ENCODE results near the gene LMX1B.
A peak's percentile ranks its signal among the peaks of the same experiment; 100 is the strongest.
"Not testable (repeated sequence)": the region's sequence is repeated elsewhere in the genome, so short reads cannot be mapped to it uniquely, and the experiment has no call there.

Gene LMX1B

DNA sequence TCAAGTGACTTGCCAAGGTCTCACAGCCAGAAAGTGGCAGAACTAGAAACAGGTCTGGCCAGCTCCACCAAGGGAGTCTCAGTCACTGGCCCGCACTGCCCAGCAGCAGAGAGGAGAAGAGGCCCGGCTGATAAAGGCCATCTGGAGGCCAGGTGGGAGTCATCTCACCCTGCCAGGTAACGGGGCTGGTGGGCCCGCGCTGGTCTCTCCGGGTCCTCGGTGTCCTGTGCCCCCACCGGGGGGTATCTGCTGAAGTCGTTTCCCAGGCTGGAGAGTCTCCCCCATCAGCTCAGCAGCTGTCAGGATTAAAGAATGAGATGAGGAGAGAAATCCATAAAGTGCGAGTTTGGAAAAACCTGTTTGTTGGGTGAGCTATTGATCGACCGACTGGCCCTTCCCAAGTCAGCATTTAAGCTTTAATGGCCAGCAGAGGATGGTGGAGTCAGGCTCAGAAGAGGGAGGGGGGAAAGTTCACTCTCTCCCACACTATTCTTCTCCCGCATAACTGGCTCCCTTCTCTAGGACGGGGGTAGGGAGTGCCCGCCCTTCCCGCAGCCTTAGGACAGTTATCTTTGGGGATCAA, 30.3 kb downstream of the LMX1B start:
- intact Hi-C loops (cut with DNase I) = no loop called here

DNA sequence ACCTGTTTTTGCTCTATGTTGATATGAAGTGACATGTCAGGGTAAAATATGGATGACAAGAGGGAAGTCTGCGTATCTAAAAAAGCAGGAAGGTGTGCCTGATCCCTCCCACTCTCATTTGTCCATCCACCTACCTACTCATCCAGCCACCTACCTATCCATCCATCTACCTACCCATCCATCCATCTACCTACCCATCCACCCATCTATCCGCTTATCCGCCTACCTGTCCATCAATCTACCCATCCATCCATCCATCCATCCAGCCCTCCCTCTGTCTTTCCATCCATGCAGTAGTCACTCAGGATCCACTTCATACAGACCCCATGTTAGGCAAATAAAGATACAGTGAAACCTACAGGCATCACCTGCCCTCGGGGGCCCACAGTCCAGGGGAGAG, 32.4 kb downstream of the LMX1B start:
- intact Hi-C loops (cut with DNase I) = no loop called here
- DNase-seq = no peak

More for the DNA sequence above, 30.3 kb downstream of the LMX1B start:
- no peak for DNase-seq

DNA sequence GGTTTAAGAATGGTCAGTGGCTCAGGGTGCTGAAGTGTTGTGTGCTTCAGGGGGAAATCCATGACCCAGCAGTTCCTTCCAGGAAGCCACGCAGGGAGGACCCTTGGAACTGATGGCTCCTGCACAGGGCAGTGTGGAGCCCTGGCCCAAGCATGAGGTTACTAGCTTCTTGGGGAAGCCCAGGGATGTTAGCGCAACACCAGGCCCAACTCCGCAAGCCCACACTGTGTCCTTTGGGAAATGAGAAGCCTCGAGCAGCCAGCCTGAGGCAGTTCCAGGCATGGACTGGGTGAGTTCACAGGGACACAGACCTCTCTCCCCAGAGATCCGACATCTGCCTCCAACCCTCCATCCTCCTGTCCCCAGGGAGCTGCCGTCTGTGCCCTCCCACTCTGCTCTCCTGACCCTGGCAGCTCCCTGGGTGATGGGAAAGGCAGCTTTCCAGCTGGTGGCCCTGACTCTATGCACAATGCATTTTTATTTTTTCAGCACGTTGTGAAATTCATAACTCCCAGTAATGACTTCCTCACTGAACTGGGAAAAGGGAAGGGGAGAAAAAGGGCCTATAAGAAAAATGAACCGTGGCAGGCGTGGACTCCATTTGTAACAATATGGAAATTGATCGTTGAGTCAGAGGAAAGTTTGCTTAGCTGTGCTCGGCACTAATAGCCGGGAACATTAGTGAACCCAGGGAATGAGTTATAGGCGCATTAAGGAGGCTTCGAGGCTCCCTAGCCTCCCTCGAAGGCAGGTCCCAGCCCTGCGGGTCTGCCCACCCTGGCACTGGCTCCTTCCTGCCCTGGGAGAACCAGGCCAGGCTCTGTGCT, 34.1 kb downstream of the LMX1B start:
- no peak for DNase-seq
- intact Hi-C loops (cut with DNase I) = no loop called here

DNA sequence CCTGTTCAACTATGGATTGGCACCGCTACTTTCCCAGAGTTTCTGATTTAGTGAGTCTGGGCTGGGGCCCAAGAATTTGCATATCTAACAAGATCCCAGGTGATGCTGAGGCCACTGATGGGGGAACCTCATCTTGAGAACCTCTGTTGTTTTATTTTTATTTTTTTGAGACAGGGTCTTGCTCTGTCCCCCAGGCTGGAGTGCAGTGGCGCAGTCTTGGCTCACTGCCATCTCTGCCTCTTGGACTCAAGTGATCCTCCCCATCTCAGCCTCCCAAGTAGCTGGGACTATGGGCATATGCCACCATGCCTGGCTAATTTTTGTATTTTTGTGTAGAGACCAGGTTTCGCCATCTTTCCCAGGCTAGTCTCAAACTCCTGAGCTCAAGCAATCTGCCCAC, 35.7 kb downstream of the LMX1B start:
- intact Hi-C loops (cut with DNase I) = no loop called here
- no peak for DNase-seq

DNA sequence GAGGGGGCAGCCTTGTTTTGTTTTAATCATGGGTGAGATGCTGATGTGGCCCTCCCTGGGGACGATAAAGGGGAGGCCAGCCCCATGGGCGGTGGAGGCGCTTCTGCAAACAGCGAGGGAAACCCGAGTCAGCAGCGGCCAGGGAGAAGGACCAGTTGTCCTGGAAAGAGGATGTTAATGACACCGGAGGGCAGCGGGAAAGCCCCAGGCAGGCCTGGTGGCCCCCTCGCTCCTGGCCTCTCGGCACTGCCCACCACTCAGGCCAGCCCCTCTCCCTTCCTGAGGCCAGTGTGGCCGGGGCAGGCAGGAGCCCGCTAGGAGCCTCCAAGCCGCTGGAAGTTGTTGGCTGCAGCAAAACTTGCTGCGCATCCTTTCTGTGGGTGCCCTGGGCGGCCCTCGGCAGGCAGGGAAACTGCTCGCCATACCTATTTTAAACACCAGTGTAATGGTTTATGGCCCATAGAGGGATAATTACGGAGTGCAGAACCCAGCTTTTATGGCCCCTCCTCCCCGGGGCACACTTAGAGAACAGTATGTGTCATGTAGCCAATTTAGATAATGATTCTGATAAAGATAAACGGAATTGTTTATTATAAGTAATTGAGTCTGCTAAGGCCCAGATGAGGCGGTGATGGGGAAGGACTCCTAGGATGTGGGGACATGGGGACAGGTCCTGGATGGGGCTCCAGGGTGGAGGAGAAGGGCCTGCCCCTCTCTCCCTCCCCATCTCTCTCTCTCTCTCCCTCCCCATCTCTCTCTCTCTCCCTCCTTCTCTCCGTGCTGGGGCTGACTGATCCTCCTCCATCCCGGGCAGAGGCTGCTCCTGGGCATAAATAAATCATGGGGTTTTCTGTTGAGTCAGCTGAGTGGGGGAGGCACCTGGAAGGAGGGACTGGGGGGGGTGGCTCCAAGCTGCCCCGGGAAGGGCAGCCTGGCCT, 36.9 kb downstream of the LMX1B start:
- no peak for DNase-seq
- intact Hi-C loops (cut with DNase I) = no loop called here

DNA sequence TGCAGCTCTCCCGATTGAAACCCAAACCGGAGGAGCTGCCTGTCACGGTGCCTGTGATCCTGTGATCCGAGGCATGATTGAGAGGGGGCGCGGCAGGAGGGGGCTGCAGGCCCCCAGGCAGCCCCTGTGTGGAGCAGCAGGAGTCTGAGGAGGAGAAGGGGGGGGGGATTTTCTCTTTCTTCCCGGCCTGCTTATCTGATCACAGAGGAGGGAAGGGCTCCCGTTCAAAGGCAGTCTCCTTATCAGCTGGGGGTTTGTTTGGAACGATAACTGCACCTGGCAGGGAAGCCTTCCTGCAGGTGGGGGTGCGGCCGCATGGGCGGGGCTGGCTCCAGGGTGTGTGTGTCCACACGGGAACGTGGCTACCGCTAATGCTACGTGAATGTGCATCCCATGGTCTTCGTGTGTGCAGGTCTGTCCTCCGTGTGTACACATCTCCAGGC, 38.4 kb downstream of the LMX1B start:
- intact Hi-C loops (cut with DNase I) = no loop called here
- DNase-seq = no peak

DNA sequence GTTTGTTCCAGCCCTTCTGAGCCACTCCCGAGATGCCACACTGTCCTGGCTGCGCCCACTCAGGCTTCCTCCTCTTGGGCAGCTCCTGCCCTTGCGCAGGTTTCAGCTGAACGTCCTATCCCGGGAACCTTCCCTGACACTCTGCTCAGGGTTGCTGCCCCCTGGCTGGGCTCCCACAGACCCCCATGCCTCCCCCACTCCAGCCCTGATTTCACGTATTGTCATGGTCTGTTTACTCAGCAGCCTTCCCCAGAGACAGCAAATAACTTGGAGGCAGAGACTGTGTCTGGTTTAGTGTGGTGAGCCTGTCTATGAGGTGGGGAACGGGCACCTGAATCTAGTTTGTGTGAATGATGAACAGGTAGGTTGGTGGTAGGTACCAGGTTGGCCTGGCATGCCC, 40.4 kb downstream of the LMX1B start:
- DNase-seq = no peak
- intact Hi-C loops (cut with DNase I) = no loop called here

DNA sequence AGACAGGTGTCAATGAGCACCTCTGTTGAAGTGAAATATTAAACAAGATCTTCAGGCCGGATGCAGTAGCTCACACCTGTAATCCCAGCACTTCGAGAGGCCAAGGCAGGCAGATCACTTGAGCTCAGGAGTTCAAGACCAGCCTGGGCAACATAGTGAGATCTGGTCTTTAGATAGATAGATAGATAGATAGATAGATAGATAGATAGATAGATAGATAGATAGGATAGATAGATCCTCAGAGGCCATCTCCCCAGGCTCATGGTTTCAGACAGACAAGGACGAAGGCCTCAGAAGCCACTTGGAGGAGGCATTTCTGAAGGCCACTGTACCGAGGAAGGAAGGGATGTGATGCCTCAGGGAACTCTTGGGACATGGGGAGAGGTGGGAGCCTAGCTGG, 42.5 kb downstream of the LMX1B start:
- DNase-seq; intact Hi-C loops (cut with DNase I): not testable (repeated sequence)

DNA sequence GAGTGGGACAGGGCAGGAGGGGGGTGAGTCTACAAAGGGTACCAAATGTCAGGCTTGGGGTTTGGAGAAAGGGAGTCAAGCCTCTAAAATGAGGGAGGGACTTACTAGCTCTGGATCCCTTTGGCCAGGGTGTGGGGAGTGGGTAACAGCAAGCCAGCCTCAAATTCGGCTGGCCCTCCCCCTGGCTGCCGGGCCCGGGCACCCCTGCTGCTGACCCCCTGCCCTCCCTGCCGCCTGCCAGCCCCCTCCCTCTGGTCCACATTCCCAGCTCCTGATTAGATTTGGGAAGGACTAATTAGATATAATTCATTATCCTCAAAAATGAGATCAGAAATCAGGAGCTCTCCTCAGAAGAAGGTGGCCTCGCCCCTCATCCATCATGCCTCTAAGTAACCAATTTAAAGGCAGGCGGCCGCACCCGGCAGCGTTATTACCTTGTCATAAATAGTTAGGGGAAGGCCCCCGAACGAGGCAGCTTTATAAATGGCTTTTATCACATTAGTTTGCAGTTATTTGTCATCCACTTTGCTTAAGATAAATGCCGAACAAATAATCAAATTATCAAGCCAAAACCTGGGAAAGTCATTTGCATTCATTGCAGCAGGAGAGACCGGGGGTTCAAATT, 44.6 kb downstream of the LMX1B start:
- intact Hi-C loops (cut with DNase I) = no loop called here
- DNase-seq = no peak

DNA sequence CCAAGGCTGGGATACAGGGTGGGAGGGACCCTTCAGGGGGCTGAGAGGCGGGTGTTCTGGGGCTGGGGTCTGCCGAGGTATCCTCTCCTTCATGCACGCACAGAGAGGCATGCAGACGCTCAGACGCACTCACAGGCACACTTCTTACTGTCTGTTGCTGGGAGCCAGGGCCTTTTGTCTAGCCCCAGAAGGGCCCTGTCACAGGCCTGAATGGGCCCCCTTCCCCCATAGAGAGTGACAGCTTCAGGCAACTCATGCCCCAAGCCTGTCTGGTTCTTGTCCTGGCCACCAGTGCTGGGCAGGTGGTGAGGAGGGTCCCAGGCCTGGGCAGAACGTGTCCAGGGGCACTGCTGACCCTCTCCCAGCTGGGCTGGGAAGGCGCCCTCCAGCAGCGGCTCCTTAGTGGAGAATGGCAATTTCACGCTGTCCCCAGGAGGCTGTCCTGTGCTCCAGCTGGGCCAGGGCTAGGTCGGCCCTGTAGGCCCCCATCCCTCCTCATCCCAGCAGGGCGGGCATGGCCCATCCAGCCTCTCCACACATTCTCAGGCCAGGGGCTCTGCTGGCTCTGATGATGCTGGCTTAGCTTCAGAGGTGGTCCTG, 45.3 kb downstream of the LMX1B start:
- no peak for DNase-seq
- intact Hi-C loops (cut with DNase I) = no loop called here

DNA sequence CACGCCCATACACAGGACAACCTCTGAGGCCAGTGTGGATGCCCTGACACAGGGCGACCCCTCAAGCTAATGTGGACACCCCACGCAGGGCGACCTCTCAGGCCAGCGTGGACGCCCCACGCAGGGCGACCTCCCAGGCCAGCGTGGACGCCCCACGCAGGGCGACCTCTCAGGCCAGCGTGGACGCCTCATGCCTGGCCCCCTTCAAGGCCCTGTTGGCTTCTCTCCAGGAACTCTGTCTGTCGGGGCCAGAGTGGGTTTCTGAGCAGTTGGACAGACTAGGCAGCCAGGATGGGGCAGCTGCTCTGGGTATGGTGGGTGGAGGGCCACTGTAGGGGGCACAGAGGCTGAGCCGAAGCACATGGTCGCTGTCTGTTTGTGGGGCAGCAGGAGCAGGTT, 47.4 kb downstream of the LMX1B start:
- no peak for DNase-seq

DNA sequence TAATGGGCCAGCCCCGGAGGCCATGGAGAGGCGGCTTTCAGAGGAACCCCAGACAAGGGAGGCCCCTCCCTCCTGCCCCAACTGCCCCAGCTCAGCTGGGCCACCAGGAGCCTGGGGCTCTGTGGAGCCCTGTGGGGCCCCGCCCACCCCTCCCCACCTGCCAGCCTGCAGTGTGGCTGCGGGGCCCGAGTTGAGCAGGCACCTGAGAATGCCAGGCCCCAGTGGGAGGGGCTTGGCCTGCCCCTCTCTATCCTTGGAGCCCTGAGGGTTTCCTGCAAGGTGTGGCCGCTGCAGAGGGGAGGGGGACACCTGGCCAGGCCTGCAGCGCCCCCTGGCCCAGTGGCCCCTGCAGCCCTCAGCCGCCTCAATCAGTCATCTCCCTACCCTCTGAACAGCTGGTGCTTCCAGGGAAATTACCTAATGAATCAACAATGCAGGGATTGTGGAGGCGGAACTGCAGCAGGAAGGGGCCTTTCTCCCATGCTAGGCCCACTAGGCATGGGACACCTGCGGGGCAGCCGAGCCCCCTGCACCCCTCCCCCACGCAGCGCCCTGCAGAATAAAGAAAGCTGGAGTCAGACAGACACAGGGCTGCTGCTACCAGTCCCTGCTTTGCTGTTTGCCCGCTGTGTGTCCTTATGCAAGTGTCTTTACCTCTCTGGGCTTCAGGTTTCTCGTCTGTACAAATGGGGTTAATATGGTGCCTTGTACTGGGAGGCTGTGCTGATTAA, 48.0 kb downstream of the LMX1B start:
- no peak for DNase-seq
- intact Hi-C loops (cut with DNase I) = no loop called here

More for the DNA sequence above, 47.4 kb downstream of the LMX1B start:
- intact Hi-C loops (cut with DNase I) = no loop called here

DNA sequence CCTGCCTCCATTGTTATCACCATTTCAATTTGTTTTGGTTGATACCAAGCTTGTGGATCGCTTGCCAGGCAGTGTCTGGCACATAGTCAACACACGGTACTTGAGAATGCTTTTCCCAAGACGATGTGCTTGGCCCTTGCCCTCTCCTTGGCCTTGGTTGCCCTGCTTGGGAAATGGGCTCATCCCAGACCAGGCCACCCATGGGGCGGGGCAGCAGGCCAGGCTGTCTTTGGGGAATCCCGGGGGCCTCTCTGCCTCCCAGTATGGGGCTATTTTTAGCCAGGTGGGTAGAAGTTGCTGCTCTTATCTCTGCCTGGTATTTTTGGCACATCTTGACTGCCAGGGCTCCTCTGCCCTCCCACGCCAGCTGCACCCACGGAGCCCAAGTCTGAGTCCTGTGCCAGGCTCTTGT, 49.9 kb downstream of the LMX1B start:
- intact Hi-C loops (cut with DNase I) = no loop called here
- DNase-seq = peak in 39 of 42 donors; percentile 14 to 81 (median 53)

DNA sequence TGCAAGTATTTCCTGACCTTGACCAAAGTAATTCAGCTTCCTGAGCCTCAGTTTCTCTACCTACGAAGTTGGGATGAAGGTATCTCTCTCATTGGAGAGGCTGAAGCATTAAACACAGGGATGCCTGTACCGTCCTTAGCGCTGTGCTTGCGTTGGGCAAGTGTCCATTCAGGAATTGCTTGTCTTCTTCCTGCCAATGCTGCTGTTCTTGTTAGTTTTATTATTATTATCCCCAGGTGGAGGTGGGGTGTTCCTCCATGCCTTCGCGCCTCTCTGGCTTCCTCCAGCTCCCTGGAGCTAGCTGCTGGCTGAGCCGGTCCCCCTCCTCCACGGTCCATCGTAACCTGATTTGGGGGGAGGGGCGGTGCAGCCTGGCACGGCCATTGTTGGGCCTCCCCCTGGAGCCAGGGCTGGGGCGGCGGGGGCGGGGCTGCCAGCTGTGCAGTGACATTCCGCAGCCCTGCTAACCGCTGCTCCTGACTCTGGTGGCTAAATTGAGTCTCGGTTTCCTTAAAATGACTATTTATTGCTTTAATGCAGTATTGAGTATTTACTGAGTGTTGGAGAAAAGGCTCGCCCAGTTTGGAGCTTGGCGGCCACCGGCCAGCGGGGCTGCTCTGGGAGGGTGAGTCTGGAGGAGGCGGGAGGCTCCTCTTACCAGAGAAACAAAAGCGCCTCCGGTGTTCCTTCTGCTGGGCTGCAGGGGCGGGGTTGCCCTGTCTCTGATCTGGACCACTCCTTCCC, 51.3 kb downstream of the LMX1B start:
- DNase-seq = peak in 1 of 42 donors; percentile 22
- intact Hi-C loops (cut with DNase I) = no loop called here

DNA sequence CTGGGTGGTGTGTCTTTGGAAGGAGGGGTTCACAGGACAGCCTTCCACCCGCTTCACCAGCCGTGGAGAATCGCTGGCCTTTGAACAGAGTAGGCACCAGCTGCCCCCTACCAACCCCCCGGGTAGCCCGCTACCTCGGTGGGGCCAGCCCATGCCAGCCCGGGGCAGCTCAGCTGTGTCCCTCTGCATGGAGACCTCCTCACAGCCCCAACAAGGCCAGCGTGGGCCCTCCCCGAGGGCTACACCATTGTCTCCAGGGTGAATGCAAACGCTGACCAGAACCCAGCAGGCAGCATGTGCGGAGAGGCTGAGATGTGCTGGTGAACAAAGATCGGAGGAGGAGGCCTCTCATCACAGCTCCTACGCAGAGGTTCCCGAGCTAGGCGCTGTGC, 51.9 kb downstream of the LMX1B start:
- no peak for DNase-seq
- intact Hi-C loops (cut with DNase I) = no loop called here

DNA sequence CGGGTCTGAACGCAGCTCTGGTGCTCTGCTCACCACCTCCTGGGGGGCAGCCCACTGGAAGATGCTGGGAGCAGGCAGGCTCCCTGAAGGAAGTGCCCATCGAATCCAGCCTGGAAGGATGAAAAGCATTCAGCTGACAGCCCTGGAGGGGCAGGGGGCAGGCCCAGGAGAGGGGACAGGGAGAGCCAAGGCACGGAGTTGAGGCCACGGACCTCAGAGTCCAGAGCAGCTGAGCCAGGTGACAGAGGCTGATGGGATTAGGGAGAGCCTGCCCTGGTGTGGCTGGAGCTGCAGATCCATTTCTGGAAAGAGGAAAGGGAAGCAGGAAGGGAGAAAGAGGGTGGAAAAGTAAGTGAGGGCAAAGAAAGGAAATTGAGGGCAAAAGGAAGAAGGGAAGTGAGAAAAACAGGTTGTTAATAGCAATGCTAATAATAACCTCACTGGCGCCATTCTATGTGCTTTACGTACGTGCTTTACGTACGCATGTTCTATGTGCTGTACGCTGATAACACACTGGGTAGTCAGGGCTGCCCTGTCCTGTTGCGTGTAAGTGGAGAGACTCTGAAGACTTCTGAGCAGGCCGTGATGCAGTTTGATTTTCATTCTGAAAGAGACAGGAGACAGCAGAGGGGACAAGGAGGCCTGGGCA, 52.6 kb downstream of the LMX1B start:
- intact Hi-C loops (cut with DNase I) = no loop called here
- DNase-seq = no peak

Measured in head of caudate nucleus (tissue), 42 donors.